ENCODE data around the gene UBAC2.

GRCh38 chr13:99218126-99218525 lies 17.5 kb downstream of the UBAC2 start:
- TF ChIP-seq CTCF (IDR thresholded peaks at IDR 0.05) (no peak), POLR2A (IDR thresholded peaks at IDR 0.05) (no peak), EP300 (IDR thresholded peaks at IDR 0.05) (no peak)

Data from tibial nerve (tissue), 4 donors.